GM20431 (cell line): Measurements from ENCODE around the gene FOXP1.

Source experiments
- in situ Hi-C: fragments of 300-500 bp; cut with MseI, MboI; formaldehyde crosslinking; loops from one replicate; pipeline ENCODE4 v1.15.0; 2020; ENCODE audit warnings: low sequenced_read_pairs; ENCODE audit not compliant: unreplicated experiment

The FOXP1 gene

DNA sequence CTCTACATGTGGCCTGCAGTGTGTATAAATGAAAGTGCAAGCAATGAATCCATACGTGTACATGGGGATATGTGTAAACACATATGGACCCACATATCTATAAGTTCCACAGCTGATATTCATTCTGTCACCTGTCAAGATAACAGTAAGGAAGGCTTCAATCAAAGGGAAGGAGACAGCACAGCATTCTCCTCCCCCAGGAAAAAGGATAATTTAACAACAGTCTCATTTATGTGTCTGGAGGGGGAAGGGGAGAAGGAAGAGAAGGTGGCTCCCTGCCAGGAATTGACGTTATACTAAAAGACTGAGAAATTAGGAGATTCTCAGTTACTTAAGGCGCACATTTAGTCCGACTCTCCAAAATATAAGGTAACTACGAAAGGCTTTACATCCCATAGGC is 345.9 kb downstream of the FOXP1 start:
- in situ Hi-C loops, result no loop called here

DNA sequence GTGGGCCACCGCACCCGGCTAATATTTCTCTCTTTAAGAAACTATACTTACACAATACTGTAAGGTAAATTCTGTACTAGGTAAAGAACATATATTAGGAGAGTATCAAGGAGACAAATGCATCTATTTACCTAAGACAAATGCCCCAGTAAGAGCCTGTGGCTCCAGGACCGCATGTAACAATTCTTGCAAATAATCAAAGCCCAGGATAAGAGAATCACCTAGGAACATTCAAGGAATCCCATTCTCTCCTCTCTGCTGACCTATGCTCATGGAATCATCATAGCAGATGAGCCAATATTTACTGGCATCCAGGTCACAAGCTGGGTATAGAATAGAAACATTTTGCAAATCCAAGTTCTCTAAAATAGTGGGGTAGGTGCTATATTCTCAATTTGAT is 347.7 kb downstream of the FOXP1 start:
- in situ Hi-C loops, result no loop called here

DNA sequence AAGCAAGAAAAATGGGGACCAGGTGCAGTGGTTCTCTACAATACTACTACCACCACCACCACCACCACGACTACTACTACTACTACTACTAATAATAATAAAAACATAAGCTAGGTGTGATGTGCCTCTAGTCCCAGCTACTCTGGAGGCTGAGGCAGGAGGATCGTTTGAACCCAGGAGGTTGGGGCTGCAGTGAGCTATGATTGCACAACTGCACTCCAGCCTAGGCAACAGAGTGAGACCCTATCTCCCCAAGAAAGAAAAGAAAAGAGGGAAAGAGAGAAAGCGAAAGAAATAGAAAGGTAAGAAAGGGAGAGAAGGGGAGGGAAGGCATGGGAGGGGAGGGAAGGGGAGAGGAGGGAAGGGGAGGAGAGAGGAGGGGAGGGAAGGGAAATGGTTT is 350.6 kb downstream of the FOXP1 start:
- in situ Hi-C loops, result no loop called here

DNA sequence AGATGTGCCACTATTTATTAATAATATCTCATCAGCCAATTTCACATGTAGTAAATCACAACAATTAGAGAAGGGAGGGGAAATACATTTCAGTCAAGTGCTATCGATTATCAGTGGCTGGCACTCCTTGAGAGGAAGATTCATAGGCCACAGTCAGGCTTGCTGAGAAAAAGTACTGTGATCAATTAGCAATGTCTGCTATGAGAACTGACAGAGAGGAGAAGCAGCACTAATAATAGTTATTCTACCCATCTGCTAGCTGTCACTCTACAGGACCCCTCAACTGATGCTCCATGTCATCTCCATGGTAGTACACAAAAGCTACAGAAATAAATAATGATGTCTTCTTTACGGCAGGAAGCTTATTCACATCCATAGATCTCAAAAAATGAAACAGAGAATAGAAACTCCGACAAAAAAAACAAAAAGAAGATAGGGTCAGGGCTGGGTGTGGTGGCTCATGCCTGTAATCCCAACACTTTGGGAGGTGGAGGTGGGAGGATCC is 351.3 kb downstream of the FOXP1 start:
- in situ Hi-C loops, result no loop called here

DNA sequence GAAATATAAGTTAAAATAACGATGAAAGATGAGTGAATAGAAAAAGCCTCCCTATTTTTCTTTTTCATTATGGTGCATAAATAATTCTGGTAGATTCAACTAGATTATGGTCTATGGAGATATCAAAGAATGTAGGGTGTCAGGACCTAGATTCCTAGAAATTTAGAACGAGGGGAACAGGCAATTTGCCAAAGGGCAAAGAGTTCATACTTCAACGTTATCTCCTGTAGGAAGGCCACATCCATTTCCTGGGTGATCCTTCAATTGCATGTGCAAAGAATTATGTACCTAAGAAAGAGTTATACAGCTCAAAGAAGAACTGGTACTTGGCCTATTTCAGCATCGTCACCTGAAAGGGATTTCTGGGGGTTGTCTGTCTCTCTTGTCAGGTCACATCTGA is 351.8 kb downstream of the FOXP1 start:
- in situ Hi-C loops, result no loop called here

DNA sequence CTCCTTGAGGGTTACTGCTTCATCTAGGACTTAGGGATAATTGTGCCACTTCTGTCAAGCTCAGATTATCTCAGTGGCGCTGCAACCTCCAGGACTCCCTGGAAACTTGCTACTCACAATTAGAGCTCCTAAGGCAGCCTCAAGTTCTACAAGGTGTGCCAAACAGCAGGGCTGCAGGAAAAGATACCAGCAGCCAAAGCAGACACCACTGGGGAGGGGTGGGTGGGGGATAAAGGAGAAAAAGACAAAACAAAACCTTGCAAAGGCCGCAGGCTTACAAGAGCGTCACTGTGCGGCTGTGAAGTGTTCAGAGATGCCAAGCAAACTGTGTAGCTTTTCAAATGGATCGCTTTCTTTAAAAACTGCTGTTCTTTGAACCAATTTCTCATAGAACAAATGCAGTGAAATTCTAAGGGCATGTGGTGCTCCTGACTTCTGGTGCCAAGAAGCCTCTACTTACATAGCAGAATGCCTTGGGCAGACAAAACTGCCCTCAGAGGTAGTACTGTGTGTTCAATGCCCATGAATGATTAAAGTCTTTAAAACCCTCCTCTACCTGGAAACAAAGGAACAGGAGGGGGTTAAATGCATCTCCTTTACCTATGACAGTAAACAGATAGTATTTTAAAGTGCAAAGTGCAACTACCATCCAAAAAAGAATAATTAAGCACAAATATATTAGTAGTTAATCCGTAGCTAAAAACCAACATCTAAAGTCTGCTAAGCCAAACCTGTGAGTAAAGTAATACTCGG is 353.4 kb downstream of the FOXP1 start:
- in situ Hi-C loops, result no loop called here

DNA sequence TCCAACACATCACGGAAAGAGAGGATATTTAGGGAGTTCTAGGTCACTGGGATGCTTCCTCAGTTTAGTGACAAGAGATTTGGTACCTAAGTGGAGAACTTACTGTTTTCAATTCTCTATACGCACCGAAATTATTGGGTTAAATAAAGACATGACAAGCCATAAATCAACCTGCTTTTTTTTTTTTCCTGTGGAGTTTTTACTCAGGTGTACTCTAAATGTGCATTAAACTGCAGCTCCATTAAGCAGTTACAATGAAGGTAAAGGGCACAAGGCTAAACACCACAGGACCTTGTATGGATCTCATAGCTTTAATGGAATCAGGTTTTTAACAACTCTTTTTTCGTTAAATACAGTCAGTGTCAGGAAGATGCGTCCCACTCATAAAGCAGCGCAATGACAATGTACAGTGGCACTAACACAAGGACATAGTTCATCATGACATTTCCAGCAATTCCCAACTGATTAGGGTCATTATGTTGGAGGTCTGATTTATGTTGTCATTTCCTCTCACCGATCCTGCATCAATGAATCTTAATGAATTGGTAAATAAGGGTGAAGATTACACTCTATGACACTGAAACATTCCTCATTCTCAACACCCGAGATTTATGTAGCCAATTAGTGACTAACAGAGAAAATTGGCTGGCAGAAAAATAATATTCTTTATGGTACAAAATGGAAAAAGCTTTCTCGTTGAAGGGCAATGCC is 355.2 kb downstream of the FOXP1 start:
- in situ Hi-C loops, result no loop called here

DNA sequence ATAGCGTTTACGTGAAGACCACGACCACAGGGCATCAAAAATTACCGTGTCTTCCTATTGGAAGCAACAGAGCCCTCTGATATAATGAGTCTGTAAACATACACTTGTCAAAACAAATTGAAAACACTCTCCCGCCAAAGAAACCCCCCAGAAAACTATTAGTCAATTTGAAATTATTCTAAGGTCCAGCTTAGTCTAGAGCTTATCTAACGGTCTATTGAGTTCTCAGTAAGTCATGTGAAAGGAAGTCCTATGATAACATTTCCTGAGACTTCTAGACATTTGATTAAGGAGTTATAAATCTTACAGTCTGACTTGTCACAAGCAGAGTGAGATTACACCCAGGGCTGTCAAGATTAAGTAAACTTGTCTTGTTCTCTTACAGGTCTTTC is 356.3 kb downstream of the FOXP1 start:
- in situ Hi-C loops, result no loop called here

DNA sequence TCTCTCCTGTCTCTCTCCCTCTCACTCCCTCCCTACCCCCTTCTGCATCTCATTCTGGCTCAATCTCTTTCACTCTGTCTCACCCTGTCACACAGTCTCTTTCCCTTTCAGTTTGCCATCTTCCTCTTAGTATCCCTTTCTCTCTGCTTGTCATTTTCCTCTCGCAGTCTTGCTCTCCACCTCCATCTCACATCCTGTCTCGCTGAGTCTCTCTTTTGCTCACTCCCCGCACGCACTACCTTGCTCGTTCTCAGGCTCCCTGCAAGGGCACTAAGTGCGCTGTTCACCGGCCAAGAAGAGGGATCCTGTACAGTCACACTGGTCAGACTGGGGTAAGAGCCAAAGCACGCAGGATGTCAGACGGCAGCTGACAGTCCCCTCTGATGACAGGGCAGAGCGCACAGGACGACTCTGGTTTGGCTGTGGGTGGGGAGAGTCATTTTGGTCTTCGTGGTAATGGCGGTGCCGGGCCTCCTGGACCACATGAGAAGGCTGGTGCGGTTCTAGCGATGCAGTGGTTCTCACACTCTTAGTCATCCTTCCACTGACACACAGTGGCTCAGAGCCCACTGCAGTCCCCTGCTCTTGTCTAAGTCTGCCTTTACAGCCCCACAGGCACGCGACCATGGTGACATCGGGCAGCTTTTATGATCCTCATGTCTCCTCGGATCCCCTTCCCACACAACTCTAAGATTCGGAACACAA is 356.8 kb downstream of the FOXP1 start:
- in situ Hi-C loops, result no loop called here

DNA sequence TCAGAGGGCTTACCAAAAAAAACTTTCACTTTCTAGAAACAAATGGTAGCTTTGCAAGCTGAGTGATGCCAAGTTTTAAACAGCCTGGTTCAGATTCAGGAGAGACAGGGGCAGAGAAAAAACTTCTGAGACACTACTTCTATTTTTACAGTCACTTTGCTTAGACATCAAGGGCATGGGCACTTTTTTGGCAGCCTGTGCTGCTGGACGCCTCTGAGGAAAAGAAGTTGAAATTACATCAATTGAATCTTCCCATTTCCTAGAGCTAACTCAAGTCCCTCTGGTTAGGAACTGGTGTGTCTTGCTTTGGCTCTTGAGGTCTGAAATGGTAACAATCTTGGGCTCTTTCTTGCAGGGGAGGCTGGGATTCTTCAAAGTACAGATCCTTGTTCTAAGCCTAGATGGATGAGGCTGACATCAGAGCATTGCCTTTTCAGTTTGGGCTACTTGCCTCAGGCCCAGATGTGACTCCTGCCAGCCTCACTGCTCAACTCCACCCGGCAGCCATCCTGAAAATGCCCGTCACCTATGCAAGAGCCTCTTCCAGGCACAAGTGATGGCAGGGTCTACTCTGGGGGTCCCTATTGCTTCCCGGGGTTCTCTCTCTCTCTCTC is 357.5 kb downstream of the FOXP1 start:
- in situ Hi-C loops, result no loop called here

DNA sequence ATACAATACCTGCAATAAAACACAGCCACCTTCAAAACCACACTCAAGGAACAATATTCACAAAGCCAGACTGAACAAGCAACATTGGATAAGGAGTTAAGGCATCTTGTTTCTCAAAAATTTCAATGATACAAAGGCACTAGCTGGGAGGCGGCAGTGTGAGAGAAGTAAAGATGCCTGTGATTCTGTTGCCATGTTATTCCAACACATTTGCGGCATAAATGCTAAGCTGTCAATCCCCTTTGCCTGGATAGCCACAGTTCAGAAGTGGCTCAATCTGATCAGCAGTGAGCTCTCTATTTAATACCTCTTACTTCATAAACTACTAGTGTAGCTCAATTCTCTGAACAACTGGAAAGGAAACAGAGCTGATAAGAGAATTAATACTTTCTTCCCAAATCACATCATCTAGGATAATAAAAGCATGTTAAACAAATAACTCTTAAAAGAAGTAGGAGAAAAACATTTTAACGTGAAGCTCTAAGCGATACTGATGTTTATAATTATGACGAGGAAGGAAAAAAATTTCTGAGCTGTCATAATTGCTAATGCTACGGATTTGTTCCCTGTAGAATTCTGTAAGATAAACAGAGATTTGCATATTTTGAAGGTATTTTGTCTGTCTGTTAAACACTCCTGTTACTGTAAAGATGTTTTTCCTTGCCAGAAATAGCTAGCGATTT is 358.4 kb downstream of the FOXP1 start:
- in situ Hi-C loops, result no loop called here

DNA sequence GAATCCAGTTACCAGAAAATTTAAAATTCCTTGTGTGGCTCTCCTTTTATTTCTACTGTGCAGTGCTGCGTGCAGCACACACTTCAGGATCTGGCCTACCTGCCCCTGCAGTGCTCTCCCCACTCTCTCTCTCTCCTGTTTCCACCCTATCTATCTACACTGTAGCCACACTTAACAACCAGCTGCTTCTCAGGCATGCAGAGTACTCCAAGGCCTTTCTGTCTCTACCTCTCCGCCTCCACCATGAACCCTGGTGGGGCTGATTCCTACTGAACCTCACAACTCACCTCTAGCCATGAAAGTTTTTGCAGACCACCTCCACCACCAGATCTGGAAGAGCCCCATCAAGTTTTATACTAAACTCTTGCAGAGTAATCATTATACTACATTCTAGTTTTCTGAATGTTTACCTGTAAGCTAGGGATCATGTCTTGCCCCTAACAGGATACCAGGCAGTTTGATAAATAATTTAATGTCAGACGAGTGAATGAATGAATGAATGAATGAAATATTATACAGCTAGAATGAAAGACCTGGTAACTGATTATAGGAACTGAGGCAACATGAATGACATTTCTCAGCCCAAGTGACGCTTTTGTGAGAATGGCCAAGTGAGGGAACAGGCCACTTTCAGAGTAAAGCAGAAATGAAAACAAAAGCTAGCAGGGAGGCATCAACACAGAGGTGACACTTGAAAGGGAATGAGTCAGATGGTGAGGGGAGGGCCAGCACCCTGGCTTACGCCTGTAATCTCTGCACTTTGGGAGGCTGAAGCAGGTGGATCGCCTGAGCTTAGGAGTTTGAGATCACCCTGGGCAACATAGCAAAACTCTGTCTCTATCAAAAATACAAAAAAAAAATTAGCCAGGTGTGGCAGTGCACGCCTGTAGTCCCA is 363.5 kb downstream of the FOXP1 start:
- in situ Hi-C loops, result no loop called here

DNA sequence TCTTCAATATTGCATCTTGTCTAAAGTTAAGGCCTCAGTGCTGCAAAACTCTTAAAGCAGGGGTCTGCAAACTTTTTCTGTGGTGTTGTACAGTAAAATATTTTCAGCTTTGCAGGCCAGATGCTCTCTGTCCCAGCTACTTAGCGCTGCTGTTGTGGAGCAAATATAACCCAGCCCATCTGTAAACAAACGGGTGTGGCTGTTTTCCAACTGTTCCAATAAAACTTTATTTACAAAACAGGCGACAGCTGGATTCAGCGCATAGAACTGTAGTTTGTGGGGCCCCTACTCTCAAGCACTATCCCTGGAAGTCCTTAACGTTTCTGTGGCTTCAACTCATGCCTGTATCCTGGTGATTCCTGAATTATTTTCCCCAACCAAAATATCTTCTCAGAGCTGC is 365.0 kb downstream of the FOXP1 start:
- in situ Hi-C loops, result no loop called here

DNA sequence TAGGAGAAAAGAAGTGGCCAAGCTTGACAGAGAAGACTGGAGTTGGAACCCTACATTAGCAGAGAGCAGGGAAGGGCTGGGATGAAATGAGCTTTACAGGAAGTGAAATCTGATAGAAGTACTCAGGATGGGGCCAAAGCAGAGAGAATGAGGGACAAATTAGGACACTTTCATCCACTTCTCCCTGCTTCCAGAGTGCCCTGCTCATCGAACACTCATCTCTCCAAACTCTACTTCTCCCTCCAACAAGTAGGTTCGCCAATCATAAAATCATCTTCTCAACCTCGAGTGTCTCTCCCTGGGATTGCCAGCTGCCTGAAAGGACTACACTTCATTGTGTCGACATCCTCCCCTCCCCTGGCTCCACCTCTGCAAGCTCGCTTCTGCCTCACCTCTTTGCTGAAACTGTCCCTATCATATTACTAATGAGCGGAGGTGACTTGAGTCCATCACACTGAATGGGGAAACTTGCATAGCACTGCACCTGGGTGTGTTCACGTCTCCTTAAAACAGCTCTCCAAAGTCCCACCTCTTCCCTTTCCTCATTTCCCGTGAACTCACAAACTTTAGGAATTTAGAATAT is 365.8 kb downstream of the FOXP1 start:
- in situ Hi-C loops, result no loop called here

DNA sequence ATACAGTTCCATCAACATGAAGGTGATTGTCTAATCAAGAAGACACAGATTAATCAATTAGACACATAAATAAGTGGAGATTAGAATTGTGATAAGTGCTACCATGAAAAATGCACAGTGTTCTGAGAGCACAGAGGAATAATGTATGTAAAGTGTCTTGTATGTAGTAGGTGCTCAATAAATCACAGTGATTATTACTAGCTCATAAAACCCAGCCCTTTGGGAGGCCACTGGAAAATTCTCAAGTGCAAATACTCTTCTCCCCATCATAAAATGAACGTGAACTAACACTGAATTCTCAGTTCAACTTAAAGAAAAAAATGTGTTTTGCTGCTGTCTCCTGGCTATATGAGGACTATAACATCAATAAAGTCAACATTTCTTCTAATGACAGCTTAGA is 368.2 kb downstream of the FOXP1 start:
- in situ Hi-C loops, result no loop called here

DNA sequence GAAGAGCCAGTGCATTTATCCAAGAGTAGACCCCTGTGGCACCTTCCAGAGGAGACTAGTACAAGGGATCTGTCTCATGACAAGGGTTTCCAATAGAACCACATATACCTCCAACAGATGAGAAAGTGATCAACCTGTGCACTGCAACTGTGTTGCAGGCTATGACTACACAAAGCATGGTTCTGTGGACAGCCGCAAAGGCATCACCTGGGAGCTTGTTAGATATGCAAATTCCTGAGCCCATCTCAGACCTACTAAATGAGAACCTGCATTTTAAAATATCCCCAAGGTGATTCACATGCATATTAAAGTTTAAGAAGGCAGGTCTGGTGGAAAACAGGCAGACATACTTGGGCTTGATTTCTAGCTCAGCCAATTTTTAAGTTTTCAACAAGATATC is 368.7 kb downstream of the FOXP1 start:
- in situ Hi-C loops, result no loop called here

DNA sequence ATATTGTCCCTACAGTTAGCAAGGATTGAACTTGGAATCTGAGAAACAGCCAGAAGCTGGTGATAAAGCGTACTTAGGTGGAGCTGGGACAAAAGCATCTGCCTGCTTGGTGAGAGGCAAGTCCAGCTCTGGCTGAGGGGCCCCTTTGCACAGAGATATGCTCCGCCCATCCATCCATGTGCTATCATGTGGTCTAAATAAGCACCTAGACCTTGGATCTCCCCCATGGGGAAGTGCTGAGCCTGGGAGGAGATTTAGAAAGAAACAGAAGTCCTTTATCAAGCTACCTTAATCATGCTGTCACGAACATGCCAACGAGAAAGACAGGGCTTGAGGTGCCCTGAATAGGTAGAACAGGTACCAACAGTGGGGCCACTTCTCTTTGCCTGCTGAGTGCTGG is 369.5 kb downstream of the FOXP1 start:
- in situ Hi-C loops, result no loop called here

DNA sequence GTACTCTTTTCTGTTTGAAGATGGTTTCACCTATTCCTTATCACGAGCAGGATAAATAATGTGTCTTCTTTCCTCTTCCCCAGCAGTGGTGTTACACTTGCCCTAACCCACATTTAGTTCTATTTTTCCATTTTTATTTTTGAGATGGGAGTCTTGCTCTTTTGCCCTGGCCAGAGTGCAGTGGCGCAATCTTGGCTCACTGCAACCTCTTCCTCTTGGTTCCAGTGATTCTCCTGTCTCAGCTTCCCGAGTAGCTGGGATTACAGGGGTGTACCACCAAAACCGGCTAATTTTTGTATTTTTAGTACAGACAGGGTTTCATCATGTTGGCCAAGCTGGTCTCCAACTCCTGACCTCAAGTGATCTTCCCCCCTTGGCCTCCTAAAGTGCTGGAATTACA is 372.4 kb downstream of the FOXP1 start:
- in situ Hi-C loops, result no loop called here
